ENCODE data around the gene TP73. TPM values are rescaled to one million over a fixed set of nuclear protein-coding genes. Genes with fewer than 3 reads are reported as not detected.

Gene TP73
- total and polyA plus RNA-seq, 9 donors: 0.52 to 2.5 (median 1.2) TPM

DNA sequence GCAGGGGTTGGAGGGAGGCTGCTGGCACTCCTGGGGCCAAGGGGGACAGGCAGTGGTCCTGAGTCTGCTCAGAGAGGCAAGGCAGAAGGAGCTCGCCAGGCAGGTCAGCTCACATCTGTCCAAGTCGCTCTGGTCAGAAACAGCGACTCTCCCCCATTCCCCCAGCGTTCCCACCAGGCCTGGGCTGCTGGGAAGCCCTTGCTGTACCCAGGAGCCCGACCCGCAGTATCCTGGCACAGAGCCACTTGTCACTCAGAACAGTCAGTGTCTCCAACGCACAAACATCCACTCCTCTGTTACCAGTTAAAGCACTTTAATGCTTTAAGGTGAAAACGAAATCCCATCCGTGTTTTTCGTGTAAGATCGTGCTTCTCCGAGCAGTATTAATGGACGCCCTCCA lies 83.4 kb downstream of the TP73 start:
- H3K27ac ChIP-seq (ENCODE audit: low read length): peak overlapping the region; percentile 70
- H3K9me3 ChIP-seq (replicated peaks; ENCODE audit: control insufficient read depth, low read depth, low read length): no peaks in the 10 kb centered on the region
- peaks cover 11% of the 10 kb centered on the region for H3K27me3 ChIP-seq (ENCODE audit: control insufficient read depth, insufficient read depth, low read length)
- no peak for DNase-seq
- no peak overlapping the region for H3K4me3 ChIP-seq (ENCODE audit: low read length)
- peaks cover 46% of the 10 kb centered on the region for H3K36me3 ChIP-seq (ENCODE audit: control insufficient read depth, insufficient read depth, low read length)
- H3K4me1 ChIP-seq (ENCODE audit: control insufficient read depth, insufficient read depth, low read length): peaks cover 67% of the 10 kb centered on the region
- 81% methylated on average over 11 of the region's 13 CpGs for WGBS (ENCODE audit: insufficient coverage)

DNA sequence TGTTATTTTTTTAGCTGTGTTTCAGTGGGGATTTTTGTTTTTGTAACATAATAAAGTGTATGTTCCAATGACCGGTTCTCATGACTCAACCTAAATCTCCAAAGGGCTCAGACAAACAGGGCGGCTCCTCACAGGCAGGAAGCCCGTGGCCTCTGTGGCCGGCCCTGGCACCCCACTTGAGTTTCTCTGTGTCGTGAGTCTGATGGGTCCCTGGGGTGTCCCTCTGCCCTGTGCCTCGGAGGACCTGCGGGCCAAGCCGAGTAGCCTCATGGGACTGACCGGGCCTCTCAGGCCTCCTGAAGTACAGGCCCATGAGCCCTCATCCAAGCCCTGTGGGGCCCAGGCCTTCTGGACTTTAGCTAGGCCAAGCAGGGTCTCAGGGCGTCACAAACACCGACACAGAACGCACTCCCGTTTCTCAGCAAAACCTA lies 83.8 kb downstream of the TP73 start:
- no peaks in the 10 kb centered on the region for H3K9me3 ChIP-seq (replicated peaks; ENCODE audit: control insufficient read depth, low read depth, low read length)
- H3K27ac ChIP-seq (ENCODE audit: low read length): peak overlapping the region; percentile 70
- no peak overlapping the region for H3K4me3 ChIP-seq (ENCODE audit: low read length)
- 84% methylated on average over 13 of the region's 13 CpGs for WGBS (ENCODE audit: insufficient coverage)
- H3K4me1 ChIP-seq (ENCODE audit: control insufficient read depth, insufficient read depth, low read length): peaks cover 67% of the 10 kb centered on the region
- no peak for DNase-seq
- peaks cover 11% of the 10 kb centered on the region for H3K27me3 ChIP-seq (ENCODE audit: control insufficient read depth, insufficient read depth, low read length)
- peaks cover 48% of the 10 kb centered on the region for H3K36me3 ChIP-seq (ENCODE audit: control insufficient read depth, insufficient read depth, low read length)

DNA sequence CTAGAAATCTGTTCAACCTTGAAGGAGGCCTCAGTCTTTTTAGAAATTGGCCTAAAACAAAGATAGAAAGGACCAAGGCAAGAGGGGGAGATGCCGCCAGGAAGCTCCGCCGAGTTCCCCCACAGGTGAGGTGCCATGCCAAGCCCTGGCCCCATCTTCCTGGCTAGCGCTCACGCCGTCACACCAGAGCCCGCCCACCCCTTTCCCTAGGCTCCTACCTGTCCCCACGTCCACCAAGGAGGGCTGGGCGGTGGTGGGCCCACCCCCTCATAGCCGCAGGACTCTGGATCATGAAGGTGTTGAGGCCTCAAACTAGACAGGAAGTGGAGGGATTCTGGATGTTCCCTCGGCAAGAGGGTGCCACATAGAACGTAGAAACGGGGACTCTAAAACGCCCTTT lies 84.4 kb downstream of the TP73 start:
- Histone ChIP-seq H3K4me3 (ENCODE audit: low read length) (no peak overlapping the region), H3K9me3 (replicated peaks; ENCODE audit: control insufficient read depth, low read depth, low read length) (no peaks in the 10 kb centered on the region), H3K36me3 (ENCODE audit: control insufficient read depth, insufficient read depth, low read length) (peaks cover 53% of the 10 kb centered on the region), H3K27me3 (ENCODE audit: control insufficient read depth, insufficient read depth, low read length) (peaks cover 7% of the 10 kb centered on the region), H3K27ac (ENCODE audit: low read length) (peak overlapping the region; percentile 70), H3K4me1 (ENCODE audit: control insufficient read depth, insufficient read depth, low read length) (peaks cover 62% of the 10 kb centered on the region)
- no peak for DNase-seq
- 83% methylated on average over 13 of the region's 14 CpGs for whole genome bisulfite sequencing (ENCODE audit: insufficient coverage)

DNA sequence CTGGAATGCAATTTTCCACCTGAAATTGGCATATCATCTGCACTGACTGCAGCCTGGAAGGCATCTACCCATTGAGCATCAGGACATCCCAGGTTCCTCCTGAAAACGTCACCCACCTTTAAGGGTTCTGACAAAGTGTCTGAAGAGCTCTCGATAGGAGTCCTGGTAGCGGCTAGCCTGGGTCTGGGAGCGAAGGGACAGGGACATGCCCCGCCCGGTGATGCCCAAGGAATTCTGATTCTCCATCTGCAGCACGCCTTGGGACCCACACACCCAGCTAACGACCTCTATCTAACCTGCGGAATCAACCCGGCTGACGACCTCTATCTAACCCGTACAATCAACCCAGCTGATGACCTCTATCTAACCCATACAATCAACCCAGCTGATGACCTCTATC lies 86.6 kb downstream of the TP73 start:
- Histone ChIP-seq H3K27me3 (ENCODE audit: control insufficient read depth, insufficient read depth, low read length) (no peaks in the 10 kb centered on the region), H3K4me1 (ENCODE audit: control insufficient read depth, insufficient read depth, low read length) (peaks cover 40% of the 10 kb centered on the region), H3K27ac (ENCODE audit: low read length) (no peak overlapping the region), H3K36me3 (ENCODE audit: control insufficient read depth, insufficient read depth, low read length) (peaks cover 69% of the 10 kb centered on the region), H3K4me3 (ENCODE audit: low read length) (no peak overlapping the region), H3K9me3 (replicated peaks; ENCODE audit: control insufficient read depth, low read depth, low read length) (no peaks in the 10 kb centered on the region)
- DNase-seq: no peak
- WGBS (ENCODE audit: insufficient coverage): 95% methylated on average over 11 of the region's 12 CpGs

- no peaks in the 10 kb centered on the region for H3K27me3 ChIP-seq (ENCODE audit: control insufficient read depth, insufficient read depth, low read length)
- no peaks in the 10 kb centered on the region for H3K9me3 ChIP-seq (replicated peaks; ENCODE audit: control insufficient read depth, low read depth, low read length)
- H3K4me3 ChIP-seq (ENCODE audit: low read length): no peak overlapping the region
- 69% methylated on average over 5 of the region's 9 CpGs for WGBS (ENCODE audit: insufficient coverage)
- no peak overlapping the region for H3K27ac ChIP-seq (ENCODE audit: low read length)
- peak; percentile 60 for DNase-seq
- H3K4me1 ChIP-seq (ENCODE audit: control insufficient read depth, insufficient read depth, low read length): peaks cover 34% of the 10 kb centered on the region
- H3K36me3 ChIP-seq (ENCODE audit: control insufficient read depth, insufficient read depth, low read length): peaks cover 58% of the 10 kb centered on the region
These were observed 87.7 kb downstream of the TP73 start for GRCh38 chr1:3740042-3740441.

DNA sequence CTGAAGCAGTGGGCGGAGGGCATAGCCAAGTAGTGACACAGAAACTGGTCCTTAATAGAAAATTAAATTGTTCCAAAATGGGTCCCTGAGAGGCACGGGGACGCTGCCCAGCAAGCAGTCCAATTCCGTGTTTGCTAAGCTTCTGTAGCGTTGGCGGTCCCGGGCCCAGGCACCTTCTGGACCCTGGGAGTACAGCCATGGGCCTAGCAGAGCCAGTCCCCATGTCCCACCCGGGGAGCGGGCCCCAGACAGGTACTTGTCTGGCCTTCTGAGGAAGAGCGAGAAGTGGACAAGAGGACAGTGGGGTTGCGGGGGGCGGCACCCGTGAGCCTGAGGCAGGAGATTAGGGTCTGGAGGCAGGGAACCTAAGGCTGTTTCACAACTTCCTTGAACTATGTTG lies 88.4 kb downstream of the TP73 start:
- WGBS (ENCODE audit: insufficient coverage): 92% methylated on average over 9 of the region's 13 CpGs
- H3K27me3 ChIP-seq (ENCODE audit: control insufficient read depth, insufficient read depth, low read length): no peaks in the 10 kb centered on the region
- H3K36me3 ChIP-seq (ENCODE audit: control insufficient read depth, insufficient read depth, low read length): peaks cover 57% of the 10 kb centered on the region
- H3K4me3 ChIP-seq (ENCODE audit: low read length): no peak overlapping the region
- peaks cover 34% of the 10 kb centered on the region for H3K4me1 ChIP-seq (ENCODE audit: control insufficient read depth, insufficient read depth, low read length)
- no peaks in the 10 kb centered on the region for H3K9me3 ChIP-seq (replicated peaks; ENCODE audit: control insufficient read depth, low read depth, low read length)
- DNase-seq: no peak
- H3K27ac ChIP-seq (ENCODE audit: low read length): no peak overlapping the region

- 86% methylated on average over 20 of the region's 22 CpGs for WGBS (ENCODE audit: insufficient coverage)
- Histone ChIP-seq H3K4me1 (ENCODE audit: control insufficient read depth, insufficient read depth, low read length) (peaks cover 34% of the 10 kb centered on the region), H3K9me3 (replicated peaks; ENCODE audit: control insufficient read depth, low read depth, low read length) (no peaks in the 10 kb centered on the region), H3K4me3 (ENCODE audit: low read length) (no peak overlapping the region), H3K27me3 (ENCODE audit: control insufficient read depth, insufficient read depth, low read length) (no peaks in the 10 kb centered on the region), H3K36me3 (ENCODE audit: control insufficient read depth, insufficient read depth, low read length) (peaks cover 49% of the 10 kb centered on the region), H3K27ac (ENCODE audit: low read length) (no peak overlapping the region)
- no peak for DNase-seq
These were observed 89.5 kb downstream of the TP73 start for GRCh38 chr1:3741566-3742438.

DNA sequence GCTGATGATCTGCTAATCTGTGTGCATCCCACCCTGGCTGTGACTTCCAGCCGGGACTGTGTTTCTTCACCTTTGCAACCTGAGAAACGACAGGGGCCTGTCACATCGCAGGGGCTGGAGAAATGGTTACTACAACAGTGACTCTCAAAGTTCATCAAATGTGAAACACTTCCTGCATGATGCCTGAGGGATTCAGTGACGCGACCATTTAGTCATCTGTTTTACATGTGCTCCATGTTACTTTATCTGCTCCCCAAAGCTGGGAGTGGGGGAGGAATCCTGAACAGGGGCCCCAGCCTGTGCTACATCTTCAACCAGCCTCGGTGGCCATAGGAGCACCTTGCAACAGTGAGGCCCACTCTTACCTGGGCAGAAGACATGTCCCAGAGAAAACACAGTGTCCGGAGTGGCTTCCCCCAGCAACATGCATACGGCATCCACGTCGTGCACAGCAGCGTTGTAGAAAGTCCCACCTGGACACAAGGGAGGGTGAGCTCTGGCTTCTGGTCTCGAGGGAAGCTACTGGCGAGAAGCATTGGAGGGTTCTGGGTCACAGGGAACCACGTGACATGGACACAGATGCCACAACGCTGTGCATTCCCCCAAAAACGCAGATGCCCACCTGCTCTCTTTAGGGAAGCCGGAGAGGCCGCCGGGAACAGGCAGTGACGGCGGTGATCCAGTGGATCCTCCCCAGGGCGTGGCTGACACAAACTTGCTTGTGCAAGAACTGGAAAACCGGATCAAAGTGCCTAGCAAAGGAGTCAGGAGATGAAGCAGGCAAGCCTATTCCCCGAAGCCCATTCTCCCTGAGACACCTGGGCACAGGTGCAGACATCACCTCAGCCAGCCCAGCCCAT lies 90.4 kb downstream of the TP73 start:
- Histone ChIP-seq H3K9me3 (replicated peaks; ENCODE audit: control insufficient read depth, low read depth, low read length) (no peaks in the 10 kb centered on the region), H3K27ac (ENCODE audit: low read length) (no peak overlapping the region), H3K36me3 (ENCODE audit: control insufficient read depth, insufficient read depth, low read length) (peaks cover 46% of the 10 kb centered on the region), H3K4me3 (ENCODE audit: low read length) (no peak overlapping the region), H3K27me3 (ENCODE audit: control insufficient read depth, insufficient read depth, low read length) (no peaks in the 10 kb centered on the region), H3K4me1 (ENCODE audit: control insufficient read depth, insufficient read depth, low read length) (peaks cover 36% of the 10 kb centered on the region)
- no peak for DNase-seq
- 84% methylated on average over 20 of the region's 24 CpGs for WGBS (ENCODE audit: insufficient coverage)

DNA sequence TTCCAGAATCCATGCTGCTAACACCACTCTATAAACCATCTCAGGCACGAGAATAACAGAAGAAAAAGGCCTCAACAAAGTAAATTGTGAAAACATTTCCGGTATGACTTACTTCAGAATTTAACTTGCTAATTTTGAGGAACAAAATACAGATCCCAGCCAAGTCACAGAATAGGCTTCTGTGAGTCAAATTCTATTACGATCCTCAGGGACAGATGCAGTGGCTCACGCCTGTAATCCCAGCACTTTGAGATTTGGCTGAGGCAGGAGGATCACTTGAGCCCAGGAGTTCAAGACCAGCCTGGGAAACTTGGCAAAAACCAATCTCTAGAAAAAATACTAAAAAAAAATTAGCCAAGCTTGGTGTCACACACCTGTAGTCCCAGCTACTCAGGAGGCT lies 91.1 kb downstream of the TP73 start:
- no peak overlapping the region for H3K27ac ChIP-seq (ENCODE audit: low read length)
- no peak overlapping the region for H3K4me3 ChIP-seq (ENCODE audit: low read length)
- no peaks in the 10 kb centered on the region for H3K27me3 ChIP-seq (ENCODE audit: control insufficient read depth, insufficient read depth, low read length)
- peaks cover 40% of the 10 kb centered on the region for H3K36me3 ChIP-seq (ENCODE audit: control insufficient read depth, insufficient read depth, low read length)
- no peaks in the 10 kb centered on the region for H3K9me3 ChIP-seq (replicated peaks; ENCODE audit: control insufficient read depth, low read depth, low read length)
- 83% methylated on average over 1 of the region's 4 CpGs for WGBS (ENCODE audit: insufficient coverage)
- peaks cover 39% of the 10 kb centered on the region for H3K4me1 ChIP-seq (ENCODE audit: control insufficient read depth, insufficient read depth, low read length)
- DNase-seq: no peak

DNA sequence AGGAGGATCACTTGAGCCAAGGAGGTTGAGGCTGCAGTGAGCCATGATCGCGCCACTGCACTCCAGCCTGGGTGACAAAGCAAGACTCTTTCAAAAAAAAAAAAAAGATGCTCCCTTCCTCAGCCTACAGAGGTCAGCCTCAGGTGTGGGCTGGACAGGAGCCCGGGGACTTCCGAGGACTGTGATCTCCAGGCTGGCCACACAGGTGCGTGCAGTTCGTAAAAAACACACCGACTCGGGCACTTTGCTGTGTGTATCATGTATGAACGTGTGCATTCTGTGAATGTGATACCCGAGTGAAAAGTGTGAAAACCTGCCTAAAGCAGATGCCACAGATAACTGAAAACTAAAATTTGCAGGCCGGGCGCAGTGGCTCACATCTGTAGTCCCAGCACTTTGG lies 91.5 kb downstream of the TP73 start:
- no peak for DNase-seq
- no peaks in the 10 kb centered on the region for H3K9me3 ChIP-seq (replicated peaks; ENCODE audit: control insufficient read depth, low read depth, low read length)
- no peaks in the 10 kb centered on the region for H3K27me3 ChIP-seq (ENCODE audit: control insufficient read depth, insufficient read depth, low read length)
- H3K27ac ChIP-seq (ENCODE audit: low read length): no peak overlapping the region
- H3K36me3 ChIP-seq (ENCODE audit: control insufficient read depth, insufficient read depth, low read length): peaks cover 36% of the 10 kb centered on the region
- H3K4me1 ChIP-seq (ENCODE audit: control insufficient read depth, insufficient read depth, low read length): peaks cover 39% of the 10 kb centered on the region
- no peak overlapping the region for H3K4me3 ChIP-seq (ENCODE audit: low read length)
- WGBS (ENCODE audit: insufficient coverage): 93% methylated on average over 10 of the region's 12 CpGs

All from muscle of leg (tissue), 11 donors.